ENCODE data around the gene KCNMA1. TPM values are rescaled to one million over a fixed set of nuclear protein-coding genes. Genes with fewer than 3 reads are reported as not detected.

The KCNMA1 gene
- total RNA-seq, 1 experiment from 2014 or later = 6.2 TPM

- in situ Hi-C loops (cut with HindIII; ENCODE audit: low pct_unique_long_range_greater_than_20kb, low sequenced_read_pairs) = no loop called here
- no peak for DNase-seq (ENCODE audit: low read depth)
Observed at GRCh38 chr10:77289027-77289501, 348.5 kb downstream of the KCNMA1 start.

- DNase-seq (ENCODE audit: low read depth) = no peak
- in situ Hi-C loops (cut with HindIII; ENCODE audit: low pct_unique_long_range_greater_than_20kb, low sequenced_read_pairs) = no loop called here
Observed at GRCh38 chr10:77287647-77288120, 349.9 kb downstream of the KCNMA1 start.

- in situ Hi-C loops (cut with HindIII; ENCODE audit: low pct_unique_long_range_greater_than_20kb, low sequenced_read_pairs) = no loop called here
- no peak for DNase-seq (ENCODE audit: low read depth)
Observed at GRCh38 chr10:77286531-77287508, 350.8 kb downstream of the KCNMA1 start.

GRCh38 chr10:77285529-77286182 lies 352.0 kb downstream of the KCNMA1 start:
- no peak for DNase-seq (ENCODE audit: low read depth)
- in situ Hi-C loops (cut with HindIII; ENCODE audit: low pct_unique_long_range_greater_than_20kb, low sequenced_read_pairs) = no loop called here

GRCh38 chr10:77284797-77285196 lies 352.8 kb downstream of the KCNMA1 start:
- DNase-seq (ENCODE audit: low read depth) = no peak
- in situ Hi-C loops (cut with HindIII; ENCODE audit: low pct_unique_long_range_greater_than_20kb, low sequenced_read_pairs) = no loop called here

- in situ Hi-C loops (cut with HindIII; ENCODE audit: low pct_unique_long_range_greater_than_20kb, low sequenced_read_pairs) = no loop called here
Observed at GRCh38 chr10:77283326-77283725, 354.3 kb downstream of the KCNMA1 start.

GRCh38 chr10:77282163-77282562 lies 355.4 kb downstream of the KCNMA1 start:
- in situ Hi-C loops (cut with HindIII; ENCODE audit: low pct_unique_long_range_greater_than_20kb, low sequenced_read_pairs) = no loop called here
- DNase-seq (ENCODE audit: low read depth) = no peak

More at GRCh38 chr10:77283326-77283725, 354.3 kb downstream of the KCNMA1 start:
- DNase-seq (ENCODE audit: low read depth) = no peak

- DNase-seq (ENCODE audit: low read depth) = no peak
- in situ Hi-C loops (cut with HindIII; ENCODE audit: low pct_unique_long_range_greater_than_20kb, low sequenced_read_pairs) = no loop called here
Observed at GRCh38 chr10:77281719-77282118, 355.9 kb downstream of the KCNMA1 start.

GRCh38 chr10:77279207-77279606 lies 358.4 kb downstream of the KCNMA1 start:
- in situ Hi-C loops (cut with HindIII; ENCODE audit: low pct_unique_long_range_greater_than_20kb, low sequenced_read_pairs) = no loop called here
- no peak for DNase-seq (ENCODE audit: low read depth)

- DNase-seq (ENCODE audit: low read depth) = peak; percentile 28
- in situ Hi-C loops (cut with HindIII; ENCODE audit: low pct_unique_long_range_greater_than_20kb, low sequenced_read_pairs) = no loop called here
Observed at GRCh38 chr10:77274046-77274795, 363.4 kb downstream of the KCNMA1 start.

GRCh38 chr10:77269163-77269562 lies 368.4 kb downstream of the KCNMA1 start:
- no peak for DNase-seq (ENCODE audit: low read depth)
- in situ Hi-C loops (cut with HindIII; ENCODE audit: low pct_unique_long_range_greater_than_20kb, low sequenced_read_pairs) = no loop called here

- in situ Hi-C loops (cut with HindIII; ENCODE audit: low pct_unique_long_range_greater_than_20kb, low sequenced_read_pairs) = no loop called here
- DNase-seq (ENCODE audit: low read depth) = no peak
Observed at GRCh38 chr10:77268721-77269120, 368.9 kb downstream of the KCNMA1 start.

GRCh38 chr10:77267703-77268675 lies 369.6 kb downstream of the KCNMA1 start:
- no peak for DNase-seq (ENCODE audit: low read depth)
- in situ Hi-C loops (cut with HindIII; ENCODE audit: low pct_unique_long_range_greater_than_20kb, low sequenced_read_pairs) = no loop called here

GRCh38 chr10:77266242-77266641 lies 371.4 kb downstream of the KCNMA1 start:
- in situ Hi-C loops (cut with HindIII; ENCODE audit: low pct_unique_long_range_greater_than_20kb, low sequenced_read_pairs) = no loop called here
- no peak for DNase-seq (ENCODE audit: low read depth)

GRCh38 chr10:77264527-77264926 lies 373.1 kb downstream of the KCNMA1 start:
- in situ Hi-C loops (cut with HindIII; ENCODE audit: low pct_unique_long_range_greater_than_20kb, low sequenced_read_pairs) = no loop called here
- DNase-seq (ENCODE audit: low read depth) = no peak

- in situ Hi-C loops (cut with HindIII; ENCODE audit: low pct_unique_long_range_greater_than_20kb, low sequenced_read_pairs) = no loop called here
- DNase-seq (ENCODE audit: low read depth) = no peak
Observed at GRCh38 chr10:77264107-77264506, 373.5 kb downstream of the KCNMA1 start.

- in situ Hi-C loops (cut with HindIII; ENCODE audit: low pct_unique_long_range_greater_than_20kb, low sequenced_read_pairs) = no loop called here
- no peak for DNase-seq (ENCODE audit: low read depth)
Observed at GRCh38 chr10:77263700-77264099, 373.9 kb downstream of the KCNMA1 start.
